HG02678 (cell line): ENCODE results near the gene KLHL20.
"Not testable (repeated sequence)": the region's sequence is repeated elsewhere in the genome, so short reads cannot be mapped to it uniquely, and the experiment has no call there.

ENCODE experiments used
- ATAC-seq: cut with Tn5 transposase; IDR thresholded peaks from one replicate; pipeline ENCODE4 v1.9.1; 2021; ENCODE audit warnings: mild to moderate bottlenecking, moderate library complexity; ENCODE audit not compliant: unreplicated experiment

Gene KLHL20, protein sequence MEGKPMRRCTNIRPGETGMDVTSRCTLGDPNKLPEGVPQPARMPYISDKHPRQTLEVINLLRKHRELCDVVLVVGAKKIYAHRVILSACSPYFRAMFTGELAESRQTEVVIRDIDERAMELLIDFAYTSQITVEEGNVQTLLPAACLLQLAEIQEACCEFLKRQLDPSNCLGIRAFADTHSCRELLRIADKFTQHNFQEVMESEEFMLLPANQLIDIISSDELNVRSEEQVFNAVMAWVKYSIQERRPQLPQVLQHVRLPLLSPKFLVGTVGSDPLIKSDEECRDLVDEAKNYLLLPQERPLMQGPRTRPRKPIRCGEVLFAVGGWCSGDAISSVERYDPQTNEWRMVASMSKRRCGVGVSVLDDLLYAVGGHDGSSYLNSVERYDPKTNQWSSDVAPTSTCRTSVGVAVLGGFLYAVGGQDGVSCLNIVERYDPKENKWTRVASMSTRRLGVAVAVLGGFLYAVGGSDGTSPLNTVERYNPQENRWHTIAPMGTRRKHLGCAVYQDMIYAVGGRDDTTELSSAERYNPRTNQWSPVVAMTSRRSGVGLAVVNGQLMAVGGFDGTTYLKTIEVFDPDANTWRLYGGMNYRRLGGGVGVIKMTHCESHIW

DNA sequence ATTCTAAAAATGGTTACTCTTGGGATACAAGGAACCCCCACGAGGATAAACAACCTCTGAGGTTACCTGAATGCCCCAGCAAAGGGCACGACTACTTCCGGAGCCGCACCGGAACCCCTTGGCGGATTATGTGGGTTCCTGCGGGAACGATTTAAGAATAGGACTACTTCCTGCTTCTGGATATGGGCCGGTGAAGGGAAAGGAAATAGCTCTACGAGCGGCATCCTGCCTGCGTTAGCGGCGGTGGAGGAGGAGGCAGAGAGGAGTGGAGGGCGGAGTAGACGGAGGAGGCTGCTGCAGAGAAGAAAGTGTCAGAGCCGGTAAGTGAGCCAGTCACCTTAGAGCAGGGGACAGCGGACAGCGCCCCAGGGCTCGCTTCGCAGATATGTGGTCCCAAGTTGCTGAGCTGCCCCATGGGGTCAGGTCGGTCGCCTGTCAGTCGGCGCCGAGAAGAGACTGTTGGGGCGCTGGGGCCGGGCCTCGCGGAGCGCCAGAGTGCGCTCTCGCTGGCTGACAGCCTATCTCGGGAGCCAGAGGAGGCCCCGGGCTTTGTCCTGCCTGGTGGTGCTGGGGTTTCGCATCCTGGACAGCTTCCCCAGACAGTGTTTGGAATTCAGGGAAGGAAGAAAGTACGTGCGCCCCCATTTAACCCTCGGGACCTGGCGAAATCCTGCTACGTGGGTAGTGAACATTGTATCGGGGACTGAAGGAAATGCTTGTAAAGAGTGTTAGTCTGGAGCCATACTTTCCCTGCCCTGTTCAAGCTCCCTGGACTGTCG is at the start of gene KLHL20:
Gene KLHL20 (plus strand): TSS at position 223 of the 779 bp plus-strand sequence. CDS start 1,063 bp downstream, outside the sequence.
- peak; percentile 94 for ATAC-seq

DNA sequence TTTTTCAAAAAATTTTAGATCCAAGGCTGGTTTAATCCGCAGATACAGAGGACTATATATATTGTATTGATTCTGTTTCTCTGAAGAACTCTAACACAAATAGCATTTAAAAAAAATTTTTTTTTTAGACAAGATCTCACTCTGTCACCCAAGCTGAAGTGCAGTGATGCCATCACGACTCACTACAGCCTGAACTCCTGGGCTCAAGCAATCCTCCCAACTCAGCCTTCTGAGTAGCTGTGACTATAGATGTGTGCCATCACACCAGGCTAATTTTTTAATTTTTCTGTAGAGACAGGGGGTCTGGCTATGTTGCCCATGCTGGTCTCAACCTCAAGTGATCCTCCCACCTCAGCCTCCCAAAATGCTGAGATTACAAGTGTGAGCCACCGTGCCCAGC is 48.1 kb upstream of the KLHL20 start:
- no peak for ATAC-seq

DNA sequence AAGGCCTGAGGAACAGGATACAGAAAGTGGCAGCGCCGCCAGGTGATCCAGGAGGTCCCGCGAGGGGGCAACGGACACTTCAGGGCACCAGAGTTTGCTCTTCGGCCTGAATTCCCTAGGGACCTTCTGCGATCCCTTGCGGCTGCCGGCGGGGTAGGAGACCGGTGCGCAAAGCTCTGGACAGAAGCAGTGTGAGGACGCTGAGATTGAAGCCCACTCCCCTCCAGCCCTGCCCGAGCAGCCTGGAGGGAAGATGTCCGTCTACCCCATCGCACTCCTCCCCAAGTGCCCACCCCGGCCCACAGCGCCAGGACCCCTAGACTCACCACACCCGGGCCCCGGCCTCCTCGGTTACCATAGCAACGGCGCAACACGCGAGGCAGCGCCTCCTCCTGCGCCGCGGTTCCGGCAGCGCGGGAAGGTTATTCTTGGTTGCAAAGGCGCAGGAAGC is 45.3 kb upstream of the KLHL20 start, which contains the start of gene ANKRD45:
Gene ANKRD45 (minus strand): TSS at position 361 of the 451 bp plus-strand sequence. CDS start 10,433 bp downstream, outside the sequence.
- no peak for ATAC-seq

DNA sequence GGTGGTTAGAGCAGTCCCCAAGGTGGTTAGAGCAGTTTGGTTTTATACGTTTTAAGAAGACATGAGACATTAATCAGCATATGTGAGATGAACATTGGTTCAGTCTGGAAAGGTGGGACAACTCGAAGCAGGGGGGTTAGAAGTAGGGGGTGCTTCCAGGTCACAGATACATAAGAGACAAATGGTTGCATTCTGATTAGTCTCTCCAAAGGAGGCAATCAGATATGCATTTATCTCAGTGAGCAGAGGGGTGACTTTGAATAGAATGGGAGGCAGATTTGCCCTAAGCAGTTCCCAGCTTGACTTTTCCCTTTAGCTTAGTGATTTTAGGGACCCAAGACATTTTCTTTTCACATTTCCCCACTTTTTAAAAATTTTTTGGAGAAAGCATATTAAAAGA is 40.3 kb upstream of the KLHL20 start:
- not testable (repeated sequence) for ATAC-seq

DNA sequence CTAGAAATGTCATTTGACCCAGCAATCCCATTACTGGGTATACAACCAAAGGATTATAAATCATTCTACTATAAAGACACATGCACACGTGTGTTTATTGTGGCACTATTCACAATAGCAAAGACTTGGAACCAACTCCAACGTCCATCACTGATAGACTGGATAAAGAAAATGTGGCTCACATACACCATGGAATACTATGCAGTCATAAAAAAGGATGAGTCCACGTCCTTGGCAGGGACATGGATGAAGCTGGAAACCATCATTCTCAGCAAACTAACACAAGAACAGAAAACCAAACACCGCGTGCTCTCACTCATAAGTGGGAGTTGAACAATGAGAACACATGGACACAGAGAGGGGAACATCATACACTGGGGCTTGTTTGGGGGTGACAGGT is 34.6 kb upstream of the KLHL20 start:
- not testable (repeated sequence) for ATAC-seq

DNA sequence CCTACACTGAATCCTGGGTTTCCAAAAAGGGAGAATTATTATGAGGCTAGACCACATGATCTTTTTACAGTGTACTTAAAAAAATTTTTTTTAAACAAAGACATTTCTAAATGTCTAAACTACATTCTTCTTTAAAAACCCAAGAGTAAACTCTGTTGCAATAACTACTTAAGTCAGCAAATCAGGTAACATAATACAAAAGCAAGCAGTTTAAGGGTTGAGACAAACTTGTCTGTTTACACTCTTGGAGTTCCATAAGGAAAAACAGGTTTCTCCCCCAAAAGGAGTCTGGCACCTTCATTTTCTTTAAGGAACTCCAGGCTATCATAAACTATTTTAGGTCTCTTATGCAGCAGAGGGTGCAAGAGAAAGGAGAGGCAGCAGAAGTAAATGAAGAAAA is 32.6 kb upstream of the KLHL20 start:
- no peak for ATAC-seq

DNA sequence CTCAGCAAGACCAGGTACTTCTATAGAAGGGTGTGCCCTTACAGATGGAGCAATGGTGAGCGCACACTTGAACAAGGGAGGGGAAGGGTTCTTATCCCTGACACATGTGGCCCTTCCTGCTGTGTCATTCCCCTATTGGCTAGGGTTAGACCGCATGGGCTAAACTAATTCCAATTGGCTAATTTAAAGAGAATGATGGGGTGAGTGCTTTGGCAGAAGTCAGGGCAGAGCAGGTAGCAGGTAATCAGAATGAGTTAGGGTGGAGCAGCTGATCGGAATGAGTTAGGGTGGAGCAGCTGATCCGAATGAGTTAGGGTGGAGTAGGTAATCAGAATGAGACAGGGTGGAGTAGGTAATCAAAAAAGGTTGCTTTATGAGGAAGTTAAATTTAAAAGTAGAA is 30.9 kb upstream of the KLHL20 start:
- not testable (repeated sequence) for ATAC-seq

DNA sequence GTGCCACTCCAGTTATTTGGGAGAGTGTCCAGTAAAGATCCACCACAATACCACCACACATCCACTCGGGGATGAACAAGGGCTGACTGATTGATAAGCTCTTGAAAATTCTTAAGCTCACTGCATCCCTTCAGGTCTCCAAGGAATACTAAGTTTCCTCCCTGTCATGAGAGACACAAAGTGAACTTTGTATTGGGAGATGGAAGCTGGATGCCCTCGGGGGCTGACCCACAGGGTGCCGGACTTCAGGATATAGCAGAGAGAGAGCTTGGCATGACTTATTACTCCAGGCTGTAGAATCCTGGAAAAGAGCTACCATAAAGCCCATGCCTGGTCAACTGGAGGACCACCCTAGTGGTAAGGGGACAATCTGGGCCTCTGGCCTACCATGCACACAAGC is 29.7 kb upstream of the KLHL20 start:
- not testable (repeated sequence) for ATAC-seq

DNA sequence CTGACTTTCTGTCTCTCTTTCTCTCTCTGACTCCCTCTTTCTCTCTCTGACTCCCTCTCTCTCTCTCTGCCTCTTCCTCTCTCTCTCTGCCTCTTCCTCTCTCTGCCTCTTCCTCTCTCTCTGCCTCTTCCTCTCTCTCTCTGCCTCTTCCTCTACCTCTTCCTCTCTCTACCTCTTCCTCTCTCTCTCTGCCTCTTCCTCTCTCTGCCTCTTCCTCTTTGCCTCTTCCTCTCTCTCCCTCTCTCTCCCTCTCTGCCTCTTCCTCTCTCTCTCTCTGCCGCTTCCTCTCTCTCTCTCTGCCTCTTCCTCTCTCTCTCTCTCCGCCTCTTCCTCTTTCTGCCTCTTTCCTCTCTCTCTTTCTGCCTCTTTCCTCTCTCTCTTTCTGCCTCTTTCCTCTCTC is 26.5 kb upstream of the KLHL20 start:
- no peak for ATAC-seq

DNA sequence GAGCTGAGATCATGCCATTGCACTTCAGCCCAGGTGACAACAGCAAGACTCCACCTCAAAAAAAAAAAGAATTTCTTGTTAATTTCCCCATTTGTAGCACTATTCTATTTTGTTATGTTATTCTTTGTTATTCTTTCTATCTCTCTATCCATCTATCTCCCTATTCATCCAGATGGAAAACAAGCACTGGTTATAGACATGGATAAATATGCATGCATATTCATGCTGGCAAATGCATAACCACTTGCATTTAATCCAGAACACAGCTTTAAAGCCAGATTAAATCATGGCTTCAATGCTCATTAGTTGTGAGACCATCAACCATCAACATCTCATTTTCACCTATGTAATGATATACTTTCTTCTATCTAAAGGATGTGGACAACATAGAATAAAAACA is 21.5 kb upstream of the KLHL20 start:
- no peak for ATAC-seq

DNA sequence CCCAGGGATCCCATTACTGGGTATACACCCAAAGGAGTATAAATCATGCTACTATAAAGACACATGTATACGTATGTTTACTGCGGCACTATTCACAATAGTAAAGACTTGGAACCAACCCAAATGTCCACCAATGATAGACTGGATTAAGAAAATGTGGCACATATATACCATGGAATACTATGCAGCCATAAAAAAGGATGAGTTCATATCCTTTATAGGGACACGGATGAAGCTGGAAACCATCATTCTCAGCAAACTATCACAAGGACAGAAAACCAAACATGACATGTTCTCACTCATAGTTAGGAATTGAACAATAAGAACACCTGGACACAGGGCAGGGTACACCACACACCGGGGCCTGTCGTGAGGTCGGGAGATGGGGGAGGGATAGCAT is 13.5 kb upstream of the KLHL20 start:
- not testable (repeated sequence) for ATAC-seq

DNA sequence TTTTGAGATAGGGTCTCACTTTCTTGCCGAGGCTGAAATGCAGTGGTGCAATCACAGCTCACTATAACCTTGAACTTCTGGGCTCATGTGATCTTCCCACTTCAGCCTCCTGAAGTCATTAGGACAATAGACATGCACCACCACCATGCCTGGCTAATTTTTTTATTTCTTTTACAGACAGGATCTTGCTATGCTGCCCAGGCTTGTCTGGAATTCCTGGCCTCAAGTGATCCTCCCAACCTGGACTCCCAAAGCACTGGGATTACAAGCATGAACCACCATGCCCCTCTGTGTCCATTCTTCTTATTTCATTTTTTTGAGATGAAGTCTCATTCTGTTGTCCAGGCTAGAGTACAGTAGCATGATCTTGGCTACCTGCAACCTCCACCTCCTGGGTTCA is 12.0 kb upstream of the KLHL20 start:
- ATAC-seq: no peak

DNA sequence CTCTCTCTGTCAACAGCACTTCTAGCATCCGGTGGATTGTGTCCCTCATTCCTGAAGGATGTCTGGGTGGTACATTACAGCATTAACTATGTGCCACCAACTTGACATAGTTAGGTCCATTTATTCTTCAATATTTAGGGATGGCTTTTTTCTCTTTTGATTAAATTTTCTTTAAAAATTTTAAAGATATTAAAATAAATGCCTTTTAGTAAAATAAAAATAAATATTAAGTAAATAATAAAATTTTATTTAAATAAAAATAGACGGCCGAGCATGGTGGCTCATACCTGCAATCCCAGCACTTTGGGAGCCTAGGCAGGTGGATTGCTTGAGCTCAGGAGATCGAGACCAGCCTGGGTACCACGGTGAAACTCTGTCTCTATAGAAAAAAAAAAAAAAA is 9.7 kb upstream of the KLHL20 start:
- ATAC-seq: no peak

DNA sequence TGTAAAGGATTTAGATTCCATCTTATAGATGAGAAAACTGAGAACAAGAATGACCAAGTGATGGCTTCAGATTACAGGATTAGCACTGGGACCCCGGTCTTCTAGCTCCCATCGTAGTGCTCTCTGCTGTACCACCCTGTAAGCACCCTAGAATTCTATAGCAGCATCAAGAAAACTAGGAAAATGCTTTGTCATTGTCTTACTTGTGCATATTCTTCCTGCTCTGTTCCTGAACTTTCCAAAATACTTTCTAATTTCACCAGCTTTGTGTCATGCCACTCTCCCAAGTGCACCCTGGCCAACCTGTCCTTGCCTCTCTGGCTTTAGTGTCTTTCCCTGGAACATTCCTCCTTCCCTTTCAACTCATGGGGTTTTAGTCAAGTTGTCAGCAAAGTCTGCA is 6.0 kb upstream of the KLHL20 start:
- ATAC-seq: no peak

DNA sequence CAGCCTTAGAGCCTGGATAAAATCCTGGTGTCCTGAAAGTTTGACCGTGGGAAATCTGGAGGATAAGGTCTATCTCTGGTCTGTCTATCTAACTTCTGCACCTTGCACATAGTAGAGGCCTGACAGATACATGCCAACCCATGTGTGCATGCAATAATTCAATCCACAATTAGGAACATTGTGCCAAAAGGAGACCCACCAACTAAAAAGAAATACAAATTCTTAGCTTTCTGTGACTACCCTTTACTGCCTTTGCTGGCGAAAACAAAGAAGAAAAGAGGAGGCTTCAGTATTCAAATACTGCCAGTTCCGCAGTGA is 381 bp upstream of the KLHL20 start:
- no peak for ATAC-seq

DNA sequence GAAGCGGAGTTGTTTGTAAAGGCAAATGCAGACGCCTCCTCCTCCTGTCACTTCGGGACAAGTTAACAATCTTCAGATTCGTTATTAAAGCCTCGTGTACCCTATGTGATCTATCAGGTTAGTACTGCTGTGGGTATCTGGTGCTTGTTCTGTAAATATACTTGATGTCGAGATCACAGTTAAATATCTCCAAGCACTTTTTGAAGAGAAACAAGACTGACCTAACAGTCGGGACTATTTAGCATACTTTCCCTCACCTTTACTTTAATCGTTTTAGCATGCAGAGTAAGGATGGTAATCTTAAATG is 710 bp downstream of the KLHL20 start:
- no peak for ATAC-seq

DNA sequence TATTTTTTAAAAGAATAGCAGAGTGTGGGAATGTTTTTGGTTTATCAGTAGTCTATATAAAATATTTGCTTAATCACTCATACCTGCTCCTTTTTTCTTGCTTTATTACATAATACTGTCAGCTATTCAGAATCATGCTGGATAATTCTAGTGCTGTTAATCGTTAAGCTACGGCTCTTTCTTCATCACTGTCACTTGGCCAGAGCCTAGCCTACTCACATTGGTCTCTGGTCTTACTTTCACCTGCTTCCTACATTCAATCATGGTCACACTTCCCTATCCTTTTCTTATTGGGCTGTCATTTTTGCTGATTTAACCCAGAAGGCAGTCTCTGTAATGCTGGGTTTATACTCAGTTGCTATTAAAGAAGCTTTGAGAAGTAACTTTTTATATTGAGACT is 2.5 kb downstream of the KLHL20 start:
- ATAC-seq: no peak

DNA sequence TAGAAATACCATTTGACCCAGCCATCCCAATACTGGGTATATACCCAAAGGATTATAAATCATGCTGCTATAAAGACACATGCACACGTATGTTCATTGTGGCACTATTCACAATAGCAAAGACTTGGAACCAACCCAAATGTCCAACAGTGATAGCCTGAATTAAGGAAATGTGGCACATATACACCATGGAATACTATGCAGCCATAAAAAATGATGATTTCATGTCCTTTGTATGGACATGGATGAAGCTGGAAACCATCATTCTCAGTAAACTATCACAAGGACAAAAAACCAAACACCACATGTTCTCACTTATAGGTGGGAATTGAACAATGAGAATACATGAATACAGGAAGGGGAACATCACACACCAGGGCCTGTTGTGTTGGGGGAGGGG is 16.6 kb downstream of the KLHL20 start:
- not testable (repeated sequence) for ATAC-seq

DNA sequence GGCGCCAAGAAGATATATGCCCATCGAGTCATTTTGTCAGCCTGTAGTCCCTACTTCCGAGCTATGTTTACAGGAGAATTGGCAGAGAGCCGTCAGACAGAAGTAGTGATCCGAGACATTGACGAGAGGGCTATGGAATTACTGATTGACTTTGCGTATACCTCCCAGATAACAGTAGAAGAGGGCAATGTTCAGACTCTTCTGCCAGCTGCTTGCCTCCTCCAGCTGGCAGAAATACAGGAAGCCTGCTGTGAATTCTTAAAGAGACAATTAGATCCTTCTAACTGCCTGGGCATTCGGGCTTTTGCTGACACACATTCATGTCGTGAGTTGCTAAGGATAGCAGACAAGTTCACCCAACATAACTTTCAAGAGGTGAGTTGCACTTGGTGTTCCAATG is 19.1 kb downstream of the KLHL20 start:
- ATAC-seq: no peak

DNA sequence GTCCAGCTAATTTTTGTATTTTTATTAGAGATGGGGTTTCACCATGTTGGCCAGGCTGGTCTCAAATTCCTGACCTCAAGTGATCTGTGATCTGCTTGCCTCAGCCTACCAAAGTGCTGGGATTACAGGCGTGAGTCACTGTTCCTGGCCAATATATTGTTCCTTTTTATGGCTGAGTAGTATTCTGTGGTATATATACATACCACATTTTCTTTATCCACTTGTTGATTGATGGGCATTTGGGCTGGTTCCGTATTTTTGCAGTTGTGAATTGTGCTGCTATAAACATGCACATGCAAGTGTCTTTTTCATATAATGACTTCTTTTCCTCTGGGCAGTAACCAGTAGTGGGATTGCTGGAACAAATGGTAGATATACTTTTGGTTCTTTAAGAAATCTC is 21.3 kb downstream of the KLHL20 start:
- ATAC-seq: not testable (repeated sequence)

DNA sequence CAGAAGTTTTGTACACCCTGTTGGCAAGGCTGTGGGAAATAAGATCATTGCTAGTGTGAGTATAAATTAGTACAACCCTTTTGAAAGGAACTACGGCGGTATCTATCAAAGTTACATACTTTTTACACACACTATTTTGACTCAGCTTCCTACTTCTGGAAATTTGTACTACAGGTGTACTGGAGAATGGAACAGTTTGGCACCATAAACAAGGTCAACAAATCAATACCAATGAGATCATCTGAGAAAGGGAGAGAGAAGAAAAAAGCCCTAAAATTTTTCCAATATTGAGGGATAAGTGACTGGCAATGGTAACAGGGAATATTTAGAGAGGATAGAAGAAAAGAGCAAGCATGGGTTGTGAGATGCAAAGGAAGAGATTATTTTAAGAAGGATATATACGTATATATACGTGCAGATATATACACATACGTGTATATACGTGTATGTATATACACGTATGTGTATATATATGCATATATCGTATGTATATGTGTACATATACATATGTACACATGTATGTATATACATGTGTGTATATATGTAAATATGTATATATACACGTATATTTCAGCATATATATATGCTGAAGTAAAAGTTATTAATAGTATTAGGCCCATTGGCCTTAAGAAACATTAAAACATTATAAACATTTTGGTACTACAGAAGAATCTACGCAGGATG is 27.6 kb downstream of the KLHL20 start:
- ATAC-seq: no peak
